IPS DF 4.7 (cell line): Measurements from ENCODE around the gene PRKAB1.
A peak's percentile ranks its signal among the peaks of the same experiment; 100 is the strongest.
"Not testable (repeated sequence)": the region's sequence is repeated elsewhere in the genome, so short reads cannot be mapped to it uniquely, and the experiment has no call there.

ENCODE experiments used
- DNase-seq: peaks from one replicate; pipeline ENCODE4 v3.0.0-alpha.2; 2013; ENCODE audit warnings: low spot score; ENCODE audit errors: extremely low read depth

PRKAB1 gene, protein sequence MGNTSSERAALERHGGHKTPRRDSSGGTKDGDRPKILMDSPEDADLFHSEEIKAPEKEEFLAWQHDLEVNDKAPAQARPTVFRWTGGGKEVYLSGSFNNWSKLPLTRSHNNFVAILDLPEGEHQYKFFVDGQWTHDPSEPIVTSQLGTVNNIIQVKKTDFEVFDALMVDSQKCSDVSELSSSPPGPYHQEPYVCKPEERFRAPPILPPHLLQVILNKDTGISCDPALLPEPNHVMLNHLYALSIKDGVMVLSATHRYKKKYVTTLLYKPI

GRCh38 chr12:119667577-119668323, at the start of gene PRKAB1:
TSS of gene PRKAB1 (plus strand) at chr12:119668133. CDS start at chr12:119668245, 112 bp downstream.
- DNase-seq, result peak; percentile 94

- DNase-seq, result not testable (repeated sequence)
These were observed 49.5 kb upstream of the PRKAB1 start for GRCh38 chr12:119618328-119618896.

DNA sequence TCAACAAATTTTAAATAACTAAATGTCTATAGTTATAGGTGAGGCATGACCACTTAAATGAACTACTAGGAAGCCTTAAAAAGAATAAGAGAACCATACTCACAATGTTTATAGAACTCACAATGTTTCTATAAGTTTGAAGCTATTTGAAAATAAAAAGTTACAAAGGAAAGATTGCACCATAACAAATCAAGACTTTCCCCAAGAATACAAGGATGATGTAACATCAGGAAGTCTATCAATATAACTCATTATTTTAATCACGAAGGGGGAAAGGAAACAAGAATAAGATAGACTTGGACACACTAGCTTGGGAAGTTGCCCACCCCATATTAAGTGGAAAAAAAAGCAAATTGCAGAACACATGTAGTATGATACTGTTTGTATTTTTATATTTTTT, 47.4 kb upstream of the PRKAB1 start:
- DNase-seq, result no peak

GRCh38 chr12:119621878-119622277, 46.1 kb upstream of the PRKAB1 start:
- no peak for DNase-seq

- no peak for DNase-seq
These were observed 43.0 kb upstream of the PRKAB1 start for GRCh38 chr12:119624966-119625365.

DNA sequence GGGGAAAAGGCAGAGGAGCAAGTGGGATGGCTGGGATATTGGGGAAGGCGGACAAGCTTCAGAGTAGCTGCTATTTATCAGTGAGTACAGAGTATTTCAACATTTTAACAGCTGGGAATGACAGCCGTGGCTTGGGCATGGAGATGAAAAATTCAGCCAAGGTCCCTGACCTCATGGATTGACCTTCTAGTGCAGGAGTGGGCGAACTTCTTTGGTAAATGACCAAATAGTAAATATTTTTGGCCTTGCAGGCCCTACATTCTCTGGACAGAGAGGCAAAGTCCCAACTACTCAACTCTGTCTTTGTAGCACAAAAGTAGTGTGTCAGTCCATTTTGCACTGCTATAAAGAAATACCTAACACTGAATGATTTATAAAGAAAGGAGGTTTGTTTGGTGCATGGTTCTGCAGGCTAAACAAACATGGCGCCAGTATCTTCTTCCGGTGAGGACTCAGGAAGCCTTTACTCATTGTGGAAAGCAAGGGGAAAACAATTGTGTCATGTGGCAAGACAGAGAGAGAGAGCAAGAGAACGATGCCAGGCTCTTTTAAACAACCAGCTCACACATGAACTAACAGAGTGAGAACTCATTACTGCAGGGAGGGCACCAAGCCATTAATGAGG, 40.8 kb upstream of the PRKAB1 start:
- DNase-seq, result no peak

GRCh38 chr12:119627686-119628085, 40.2 kb upstream of the PRKAB1 start:
- no peak for DNase-seq

GRCh38 chr12:119630223-119630780, 37.6 kb upstream of the PRKAB1 start:
- DNase-seq, result no peak

DNA sequence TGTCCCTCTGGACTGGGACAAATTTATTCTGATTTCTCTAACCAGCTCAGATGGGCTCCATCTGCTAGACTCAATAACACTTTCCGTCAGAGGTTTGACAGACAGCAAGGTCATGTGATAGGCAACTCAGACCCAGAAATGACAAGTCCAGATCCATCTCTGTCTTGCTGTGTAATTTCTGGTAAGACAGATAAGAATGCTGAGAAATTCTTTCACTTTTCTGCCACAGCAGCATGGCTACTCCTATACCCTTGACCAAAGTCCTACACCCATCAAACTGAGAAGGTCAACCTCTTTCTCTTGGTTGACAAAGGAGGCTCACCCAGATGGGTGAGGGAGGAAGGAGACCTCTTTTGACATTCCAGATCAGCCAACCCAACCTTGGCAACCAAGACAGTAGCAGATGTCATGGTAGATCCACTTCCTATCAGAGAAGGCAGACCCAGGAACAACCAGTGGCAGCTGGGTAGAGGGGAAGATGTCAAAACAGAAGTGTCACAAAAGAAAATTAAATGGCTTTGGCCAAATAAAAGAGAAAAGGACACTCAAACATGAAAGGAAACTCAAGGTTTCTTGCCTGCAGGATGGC, 36.9 kb upstream of the PRKAB1 start:
- no peak for DNase-seq

DNA sequence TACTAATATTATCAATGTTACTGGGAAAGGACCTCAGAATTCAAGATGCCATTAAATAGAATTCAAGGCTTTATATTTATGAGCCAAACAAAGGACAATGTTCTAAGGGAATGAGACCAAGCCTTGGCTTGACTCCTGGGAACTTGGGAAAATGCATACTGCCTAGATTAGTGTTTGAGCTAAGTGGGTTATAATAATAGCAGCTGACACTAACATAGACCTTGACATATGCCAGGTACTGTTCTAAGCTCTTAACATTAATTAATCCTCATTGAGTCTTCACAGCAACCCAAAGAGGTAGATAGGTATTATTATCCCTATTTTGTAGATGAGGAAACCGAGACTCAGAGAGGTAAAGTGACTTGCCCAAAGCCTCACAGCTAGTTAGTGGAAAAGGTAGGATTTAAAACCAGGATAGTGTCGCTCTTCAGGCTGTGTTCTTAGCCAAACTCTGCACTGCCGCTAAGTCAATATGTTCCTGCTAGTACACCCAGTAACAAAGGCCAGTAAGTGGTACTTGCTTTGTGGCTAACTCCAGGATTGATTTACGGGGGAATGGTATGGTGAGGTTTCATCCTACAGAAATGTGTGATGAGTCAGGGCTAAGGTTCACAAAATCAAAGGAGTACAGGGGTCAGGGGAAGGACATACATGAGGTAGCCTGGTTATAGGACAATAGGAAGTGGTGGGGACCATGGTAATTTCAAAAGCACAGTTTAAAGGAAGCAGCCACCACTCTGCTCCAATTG, 35.8 kb upstream of the PRKAB1 start:
- DNase-seq, result no peak

GRCh38 chr12:119634743-119635142, 33.2 kb upstream of the PRKAB1 start:
- DNase-seq, result no peak

DNA sequence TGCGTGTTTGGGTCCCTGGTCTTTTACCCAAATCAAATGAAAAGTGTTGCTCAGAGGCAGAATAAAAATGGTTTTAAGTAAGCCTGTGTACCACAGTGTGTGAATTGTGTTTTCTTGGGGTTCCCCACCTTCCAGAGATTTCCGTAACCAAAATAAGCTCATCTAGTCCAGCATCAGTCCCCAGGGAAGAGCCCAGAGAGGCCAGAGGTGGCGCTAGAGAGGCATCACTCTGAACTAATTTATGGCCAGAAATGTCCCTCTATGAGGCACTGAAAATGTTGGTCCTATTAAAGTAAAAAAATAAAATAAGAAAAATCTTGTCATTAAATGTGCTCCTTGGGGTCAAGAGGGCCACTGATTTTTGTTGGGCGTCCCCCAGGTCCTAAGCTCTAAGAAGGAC, 24.9 kb upstream of the PRKAB1 start:
- peak; percentile 11 for DNase-seq

GRCh38 chr12:119644930-119645329, 23.0 kb upstream of the PRKAB1 start:
- DNase-seq, result no peak

GRCh38 chr12:119645535-119646059, 22.3 kb upstream of the PRKAB1 start:
- DNase-seq, result no peak

- DNase-seq, result no peak
These were observed 18.6 kb upstream of the PRKAB1 start for GRCh38 chr12:119649202-119649808.

GRCh38 chr12:119652665-119653064, 15.3 kb upstream of the PRKAB1 start:
- DNase-seq, result no peak

DNA sequence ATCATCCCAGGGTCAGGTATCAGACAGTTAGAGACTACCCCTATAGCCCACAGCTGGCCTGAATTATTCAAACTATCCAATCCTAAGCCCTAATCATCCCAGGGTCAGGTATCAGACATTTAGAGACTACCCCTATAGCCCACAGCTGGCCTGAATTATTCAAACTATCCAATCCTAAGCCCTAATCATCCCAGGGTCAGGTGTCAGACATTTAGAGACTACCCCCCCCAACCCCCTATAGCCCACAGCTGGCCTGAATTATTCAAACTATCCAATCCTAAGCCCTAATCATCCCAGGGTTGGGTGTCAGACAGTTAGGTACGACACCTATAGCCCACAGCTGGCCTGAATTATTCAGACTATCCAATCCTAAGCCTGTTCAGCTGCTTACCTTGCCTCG, 10.9 kb upstream of the PRKAB1 start:
- not testable (repeated sequence) for DNase-seq

DNA sequence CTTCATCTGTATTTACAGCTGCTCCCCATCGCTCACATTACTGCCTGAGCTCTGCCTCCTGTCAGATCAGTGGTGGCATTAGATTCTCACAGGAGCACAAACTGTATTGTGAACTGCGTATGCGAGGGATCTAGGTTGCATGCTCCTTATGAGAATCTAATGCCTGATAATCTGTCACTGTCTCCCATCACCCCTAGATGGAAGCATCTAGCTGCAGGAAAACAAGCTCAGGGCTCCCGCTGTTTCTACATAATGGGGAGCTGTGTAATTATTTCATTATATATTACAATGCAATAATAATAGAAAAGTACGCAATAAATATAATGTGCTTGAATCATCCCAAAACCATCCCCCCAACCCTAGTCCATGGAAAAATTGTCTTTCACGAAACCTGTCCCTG, 9.8 kb upstream of the PRKAB1 start:
- DNase-seq, result not testable (repeated sequence)

- DNase-seq, result no peak
These were observed 8.5 kb upstream of the PRKAB1 start for GRCh38 chr12:119659289-119659897.

DNA sequence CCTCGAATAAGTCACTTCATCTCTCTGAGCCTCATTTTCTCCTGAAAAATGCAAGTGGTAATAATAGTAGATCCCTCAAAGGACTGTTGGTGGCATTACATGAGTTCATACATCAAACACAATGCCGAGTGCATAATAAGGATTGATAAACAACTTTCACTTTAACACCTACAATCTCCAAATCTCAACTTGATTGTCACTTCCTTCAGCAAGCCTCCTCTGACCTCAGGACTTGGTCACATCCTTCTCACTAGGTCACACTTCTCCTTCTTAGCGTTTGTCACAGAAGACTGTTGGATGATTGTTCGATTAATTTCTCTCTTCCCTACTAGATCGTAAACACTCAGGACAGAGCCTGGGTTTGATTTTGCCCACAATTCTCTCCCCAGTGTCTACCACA, 7.9 kb upstream of the PRKAB1 start:
- no peak for DNase-seq
